Transverse colon (tissue), 4 donors: ENCODE data around the gene ATPAF2.

Experiments
- EP300 ChIP-seq: sonication (generic); formaldehyde crosslinking; IDR thresholded peaks from one replicate; pipeline ENCODE4 v1.6.1; 2017; ENCODE audit warnings: antibody characterized with exemption, low read depth
- POLR2A ChIP-seq: fragments of 450-650 bp; IDR thresholded peaks from one replicate; pipeline ENCODE4 v1.6.1; 2016; ENCODE audit warnings: antibody characterized with exemption, mild to moderate bottlenecking, moderate library complexity
- POLR2AphosphoS5 ChIP-seq, 3 donors: sonication (generic); formaldehyde crosslinking; IDR thresholded peaks; one replicate each; pipeline ENCODE4 v1.6.1; 2016; ENCODE audit warnings: antibody characterized with exemption in 3 of 3
- TF ChIP-seq, protein P1 (sequence below), 5 experiments: fragments of 200-600 bp in 3 of 5; fragments of 450-650 bp in 2 of 5; sonication (generic) in 3 of 5; IDR thresholded peaks; 1 replicate in 2 of 5; 2 replicates in 3 of 5; pipeline ENCODE4 v1.5.1; 2016 to 2017; ENCODE audit warnings: antibody characterized with exemption in 5 of 5, inconsistent platforms in 3 of 5, mild to moderate bottlenecking in 2 of 5, moderate library complexity in 1 of 5

DNA sequence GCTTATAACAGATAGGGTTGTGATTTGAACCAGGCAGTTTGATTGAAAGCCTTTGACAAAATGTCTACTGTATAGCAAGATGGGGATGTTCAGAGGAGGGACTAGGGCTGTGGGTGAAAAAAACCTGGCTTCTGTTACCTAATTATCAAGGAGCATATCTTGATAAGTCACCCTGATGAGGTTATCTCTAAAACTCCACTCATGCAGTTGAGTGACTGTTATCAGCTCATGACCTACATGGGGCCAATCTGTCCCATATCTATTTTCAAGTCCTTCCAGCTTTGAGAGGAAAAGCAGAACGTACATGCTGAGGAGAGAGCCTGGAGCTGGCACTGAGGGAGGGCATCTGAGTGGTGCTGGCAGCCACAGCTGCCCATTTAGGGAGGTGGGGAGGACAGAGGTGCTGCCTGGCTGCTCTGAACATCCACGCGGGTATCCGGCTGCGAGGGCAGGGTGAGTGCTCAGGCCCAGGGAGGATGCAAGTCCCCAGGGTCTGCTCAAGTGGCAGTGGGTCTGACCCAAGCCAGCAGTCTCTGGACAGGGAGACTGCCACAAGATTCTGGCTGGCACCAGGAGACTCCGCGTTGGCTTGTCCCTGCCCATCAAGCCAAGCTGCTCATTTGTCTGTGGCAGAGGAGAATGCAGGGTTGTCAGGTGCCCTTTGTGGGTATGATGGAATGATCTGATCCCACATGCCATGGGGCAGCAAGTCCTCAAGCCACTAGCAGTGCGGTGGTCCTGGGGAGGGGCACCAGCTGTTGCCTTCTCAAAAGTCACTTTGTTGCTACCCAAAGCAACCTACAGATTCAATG, 29.2 kb downstream of the ATPAF2 start:
- no peak for TF ChIP-seq EP300
- TF ChIP-seq, protein P1, sequence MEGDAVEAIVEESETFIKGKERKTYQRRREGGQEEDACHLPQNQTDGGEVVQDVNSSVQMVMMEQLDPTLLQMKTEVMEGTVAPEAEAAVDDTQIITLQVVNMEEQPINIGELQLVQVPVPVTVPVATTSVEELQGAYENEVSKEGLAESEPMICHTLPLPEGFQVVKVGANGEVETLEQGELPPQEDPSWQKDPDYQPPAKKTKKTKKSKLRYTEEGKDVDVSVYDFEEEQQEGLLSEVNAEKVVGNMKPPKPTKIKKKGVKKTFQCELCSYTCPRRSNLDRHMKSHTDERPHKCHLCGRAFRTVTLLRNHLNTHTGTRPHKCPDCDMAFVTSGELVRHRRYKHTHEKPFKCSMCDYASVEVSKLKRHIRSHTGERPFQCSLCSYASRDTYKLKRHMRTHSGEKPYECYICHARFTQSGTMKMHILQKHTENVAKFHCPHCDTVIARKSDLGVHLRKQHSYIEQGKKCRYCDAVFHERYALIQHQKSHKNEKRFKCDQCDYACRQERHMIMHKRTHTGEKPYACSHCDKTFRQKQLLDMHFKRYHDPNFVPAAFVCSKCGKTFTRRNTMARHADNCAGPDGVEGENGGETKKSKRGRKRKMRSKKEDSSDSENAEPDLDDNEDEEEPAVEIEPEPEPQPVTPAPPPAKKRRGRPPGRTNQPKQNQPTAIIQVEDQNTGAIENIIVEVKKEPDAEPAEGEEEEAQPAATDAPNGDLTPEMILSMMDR (IDR thresholded peaks at IDR 0.05): no peak
- no peak for TF ChIP-seq POLR2A
- no peak for TF ChIP-seq POLR2AphosphoS5 (IDR thresholded peaks at IDR 0.05)
